GM12872 (cell line): ENCODE measurements around the gene GEMIN5.

ENCODE experiments used
- TF ChIP-seq, protein P1 (sequence below): IDR thresholded peaks from 3 replicates; pipeline ENCODE4 v1.5.1; 2011; ENCODE audit warnings: low read depth, mild to moderate bottlenecking, low read length, moderate library complexity; ENCODE audit not compliant: insufficient read depth

Gene GEMIN5

DNA sequence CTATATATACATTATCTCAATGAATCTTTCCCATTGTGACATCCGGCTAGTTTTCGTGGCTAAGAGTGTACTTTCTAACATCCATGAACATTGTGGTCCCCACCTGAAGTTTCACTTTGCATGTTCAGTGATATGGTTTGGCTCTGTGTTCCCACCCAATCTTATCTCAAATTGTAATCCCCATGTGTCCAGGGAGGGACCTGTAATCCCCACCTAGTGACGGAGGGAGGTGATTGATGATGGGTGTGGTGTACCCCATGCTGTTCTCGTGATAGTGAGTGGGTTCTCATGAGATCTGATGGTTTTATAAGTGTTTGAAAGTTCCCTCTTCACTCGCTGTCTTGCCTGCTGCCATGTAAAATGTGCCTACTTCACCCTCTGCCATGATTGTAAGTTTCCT is 30.9 kb upstream of the GEMIN5 start:
- TF ChIP-seq, protein P1, sequence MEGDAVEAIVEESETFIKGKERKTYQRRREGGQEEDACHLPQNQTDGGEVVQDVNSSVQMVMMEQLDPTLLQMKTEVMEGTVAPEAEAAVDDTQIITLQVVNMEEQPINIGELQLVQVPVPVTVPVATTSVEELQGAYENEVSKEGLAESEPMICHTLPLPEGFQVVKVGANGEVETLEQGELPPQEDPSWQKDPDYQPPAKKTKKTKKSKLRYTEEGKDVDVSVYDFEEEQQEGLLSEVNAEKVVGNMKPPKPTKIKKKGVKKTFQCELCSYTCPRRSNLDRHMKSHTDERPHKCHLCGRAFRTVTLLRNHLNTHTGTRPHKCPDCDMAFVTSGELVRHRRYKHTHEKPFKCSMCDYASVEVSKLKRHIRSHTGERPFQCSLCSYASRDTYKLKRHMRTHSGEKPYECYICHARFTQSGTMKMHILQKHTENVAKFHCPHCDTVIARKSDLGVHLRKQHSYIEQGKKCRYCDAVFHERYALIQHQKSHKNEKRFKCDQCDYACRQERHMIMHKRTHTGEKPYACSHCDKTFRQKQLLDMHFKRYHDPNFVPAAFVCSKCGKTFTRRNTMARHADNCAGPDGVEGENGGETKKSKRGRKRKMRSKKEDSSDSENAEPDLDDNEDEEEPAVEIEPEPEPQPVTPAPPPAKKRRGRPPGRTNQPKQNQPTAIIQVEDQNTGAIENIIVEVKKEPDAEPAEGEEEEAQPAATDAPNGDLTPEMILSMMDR, result no peak

DNA sequence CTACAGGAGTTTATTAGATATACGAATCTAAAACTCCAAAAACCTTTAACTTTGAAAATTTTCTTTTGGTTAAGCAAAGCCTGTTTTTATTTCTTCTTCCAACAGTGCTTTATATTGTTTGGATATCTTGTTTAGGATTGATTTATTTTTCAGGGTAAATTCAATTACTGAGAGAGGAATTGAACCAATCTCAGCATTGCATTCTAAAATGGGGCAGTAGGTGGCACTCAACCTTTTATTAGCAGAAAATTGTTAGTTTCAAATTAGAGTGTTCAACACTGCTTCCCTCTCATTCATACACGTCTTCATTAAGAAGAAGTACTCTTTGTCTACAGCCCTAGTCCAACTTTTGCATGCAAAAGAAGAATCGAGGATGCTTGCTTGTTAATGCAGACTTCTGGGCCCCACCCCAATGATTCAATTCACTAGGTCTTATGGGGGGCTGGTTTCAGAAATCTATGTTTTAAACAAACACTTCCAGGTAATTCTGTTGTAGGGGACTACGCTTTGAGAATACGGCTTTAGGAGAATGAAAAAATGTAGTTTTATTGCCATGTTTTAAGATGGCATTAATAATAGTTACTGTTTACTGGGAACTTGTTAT is 29.5 kb upstream of the GEMIN5 start:
- TF ChIP-seq, protein P1, result peak; percentile 59

DNA sequence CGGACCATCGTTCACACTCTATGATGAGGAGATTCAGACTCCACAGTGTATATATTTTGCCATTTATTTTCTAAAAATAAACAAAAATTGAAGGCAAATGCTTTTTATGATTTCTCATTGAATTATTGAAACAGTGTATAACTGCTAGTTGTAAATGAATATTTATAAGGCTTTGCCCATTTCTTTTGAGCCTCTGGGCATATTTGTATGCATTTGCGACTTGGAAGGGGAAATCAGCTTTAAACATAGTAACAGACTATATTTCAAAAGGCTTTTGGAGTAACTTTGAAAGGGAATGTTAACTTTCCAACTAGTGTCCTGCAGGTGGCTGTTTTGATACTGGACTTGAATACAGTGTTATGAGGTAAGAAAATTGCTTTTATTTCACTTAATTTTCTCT is 28.9 kb upstream of the GEMIN5 start:
- TF ChIP-seq, protein P1, result no peak

DNA sequence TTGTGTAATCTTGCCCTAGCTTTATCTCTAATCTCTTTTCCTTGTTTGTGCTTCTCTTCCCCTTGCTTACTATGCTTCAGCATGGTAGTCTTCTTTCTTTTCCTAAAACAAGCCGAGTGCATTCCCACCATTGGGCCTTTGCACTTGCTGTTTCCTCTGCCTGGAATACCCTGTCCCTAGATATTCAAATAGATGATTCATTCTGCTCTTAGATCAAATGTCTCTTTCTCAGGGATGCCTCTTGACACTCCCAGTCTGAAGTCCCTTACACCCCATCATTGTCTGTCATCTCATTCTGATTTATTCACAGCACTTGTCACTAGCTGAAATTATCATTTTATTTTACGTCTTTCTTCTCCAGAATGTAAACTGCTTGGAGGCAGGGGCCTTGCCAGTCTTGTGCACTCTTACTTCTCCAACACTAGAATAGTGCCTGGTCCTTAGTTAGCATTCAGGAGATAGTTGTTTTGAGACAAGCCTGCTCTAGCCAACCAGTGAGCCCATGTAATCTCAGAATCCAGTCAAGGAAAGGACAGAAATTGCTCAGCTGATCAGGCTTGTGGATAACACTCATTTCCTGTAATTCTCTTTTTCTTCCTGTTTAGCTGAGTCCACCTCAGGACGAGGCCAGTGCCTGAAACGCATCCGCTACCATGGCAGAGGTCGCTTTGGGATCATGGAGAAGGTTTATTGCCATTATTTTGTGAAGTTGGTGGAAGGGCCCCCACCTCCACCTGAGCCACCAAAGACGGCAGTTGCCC is 28.2 kb upstream of the GEMIN5 start:
- TF ChIP-seq, protein P1, result no peak

DNA sequence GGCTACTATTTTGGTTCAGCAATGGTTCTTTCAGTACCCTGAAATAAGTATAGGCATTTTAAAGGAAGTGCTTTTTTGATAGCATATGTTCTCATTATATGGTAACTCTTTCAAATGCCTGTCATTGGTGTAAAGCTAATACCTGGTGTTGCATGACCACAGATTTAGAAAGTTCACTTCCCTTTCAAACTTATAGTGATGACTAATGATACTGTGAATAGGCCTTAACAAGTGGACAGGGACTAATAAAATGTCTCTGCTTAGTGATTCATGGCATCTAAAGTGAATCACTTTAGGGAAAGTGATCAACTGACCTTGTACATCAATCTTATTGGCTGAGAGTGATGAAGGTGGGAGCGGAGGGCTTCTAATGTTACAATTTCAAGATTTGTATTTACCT is 24.5 kb upstream of the GEMIN5 start:
- TF ChIP-seq, protein P1, result no peak

DNA sequence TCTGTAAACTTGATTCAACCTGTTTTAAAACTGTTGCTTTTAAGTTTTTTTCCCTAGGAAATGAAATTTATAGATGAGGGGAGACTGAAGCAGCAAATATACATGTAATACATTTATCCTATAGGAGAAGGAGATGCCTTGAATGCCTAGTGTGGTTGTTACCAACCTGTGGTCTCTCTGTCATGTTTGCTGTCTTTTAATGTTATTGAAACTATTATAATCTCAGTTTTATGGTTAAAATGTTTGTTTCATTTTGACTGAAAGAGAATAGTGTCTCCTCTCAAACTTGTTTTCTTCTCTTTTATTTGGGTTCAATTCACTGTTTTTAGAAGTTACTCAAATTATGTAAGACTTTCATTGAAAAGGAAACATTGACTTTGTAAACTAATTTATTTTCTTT is 18.7 kb upstream of the GEMIN5 start:
- TF ChIP-seq, protein P1, result no peak

DNA sequence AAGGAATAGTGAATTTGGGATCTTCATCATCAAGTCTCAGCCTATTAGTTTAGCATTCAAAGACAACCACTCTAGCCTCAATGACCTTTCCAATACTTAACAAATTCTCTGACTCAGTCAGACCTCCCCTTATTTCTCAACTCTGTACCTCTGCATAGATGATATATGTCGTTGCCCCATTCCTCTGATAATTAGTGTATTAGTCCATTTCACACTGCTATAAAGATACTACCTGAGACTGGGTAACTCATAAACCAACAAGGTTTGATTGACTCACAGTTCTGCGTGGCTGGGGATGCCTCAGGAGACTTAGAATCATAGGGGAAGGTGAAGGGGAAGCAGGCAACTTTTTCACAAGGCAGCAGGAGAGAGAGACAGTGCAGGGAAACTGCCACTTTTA is 11.8 kb upstream of the GEMIN5 start:
- TF ChIP-seq, protein P1, result no peak
